ENCODE results near the gene LTBP3.

DNA sequence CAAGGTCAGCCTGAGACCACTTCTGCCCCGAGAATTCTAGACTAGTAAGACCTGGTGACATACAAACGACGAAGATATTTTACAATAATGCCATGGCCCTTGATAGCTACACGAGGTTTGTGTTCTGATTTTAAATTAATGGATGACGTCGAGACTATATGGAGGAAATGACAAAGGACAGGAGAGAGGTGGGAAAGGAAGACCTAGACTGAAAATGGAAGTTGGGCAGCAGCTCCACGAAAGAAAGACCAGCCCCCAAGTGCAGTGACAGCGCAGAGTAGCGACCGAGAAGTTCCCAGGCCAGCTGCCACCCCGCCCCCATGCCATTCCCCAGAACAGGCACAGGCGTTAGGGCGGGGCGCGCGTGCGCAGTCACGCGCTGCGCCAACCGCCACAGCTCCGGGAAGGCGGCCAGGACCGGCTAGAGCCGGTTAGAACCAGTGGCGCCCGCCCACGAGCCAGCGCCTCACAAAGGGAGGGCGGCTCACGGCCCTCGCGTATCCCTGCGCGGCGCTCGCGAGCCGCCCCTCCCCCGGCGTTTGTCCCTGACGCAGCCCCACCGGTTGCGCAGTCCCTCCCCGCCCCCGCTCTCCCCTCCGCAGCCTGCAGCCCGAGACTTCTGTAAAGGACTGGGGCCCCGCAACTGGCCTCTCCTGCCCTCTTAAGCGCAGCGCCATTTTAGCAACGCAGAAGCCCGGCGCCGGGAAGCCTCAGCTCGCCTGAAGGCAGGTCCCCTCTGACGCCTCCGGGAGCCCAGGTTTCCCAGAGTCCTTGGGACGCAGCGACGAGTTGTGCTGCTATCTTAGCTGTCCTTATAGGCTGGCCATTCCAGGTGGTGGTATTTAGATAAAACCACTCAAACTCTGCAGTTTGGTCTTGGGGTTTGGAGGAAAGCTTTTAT lies 60.8 kb downstream of the LTBP3 start:
- TF ChIP-seq POLR2A (IDR thresholded peaks at IDR 0.05) (peak; percentile 30 to 96 (median 79)), POLR2AphosphoS5 (IDR thresholded peaks at IDR 0.05) (peak in 1 of 2 donors; percentile 99)
